DMS114 treated with DMSO at 0.1 percent for 48 hours (cell line): ENCODE results near the gene SCN9A.

Experiments used
- DNase-seq: peaks from one replicate; lab custom pipeline; 2025; ENCODE audit not compliant: unreplicated experiment; lab: John Stamatoyannopoulos, UW

The SCN9A gene

GRCh38 chr2:166181813-166182154 lies 194.0 kb downstream of the SCN9A start:
- no peak for DNase-seq

GRCh38 chr2:166180951-166181812 lies 194.6 kb downstream of the SCN9A start:
- DNase-seq = no peak

- DNase-seq = no peak
Measured at GRCh38 chr2:166179201-166179600, 196.5 kb downstream of the SCN9A start.

DNA sequence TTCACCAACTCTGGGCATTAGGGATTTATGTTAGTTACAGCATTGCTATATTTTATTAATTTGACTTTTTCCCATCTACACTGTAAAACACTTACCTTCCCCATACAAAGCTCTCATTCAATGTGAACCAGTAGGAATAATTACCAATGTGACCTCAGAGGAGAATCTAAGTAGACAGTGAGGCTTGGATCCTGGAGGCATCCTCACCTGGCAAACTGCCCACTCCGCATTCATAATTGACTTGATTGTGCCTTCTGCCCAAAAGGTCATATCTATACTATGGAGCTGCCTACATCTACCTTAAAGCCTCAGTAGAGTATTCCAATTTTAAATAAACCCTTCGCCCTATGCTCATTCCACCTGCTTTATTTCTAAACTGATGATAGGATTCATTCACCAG lies 202.5 kb downstream of the SCN9A start:
- DNase-seq = no peak

GRCh38 chr2:166171216-166171615 lies 204.5 kb downstream of the SCN9A start:
- DNase-seq = no peak

- no peak for DNase-seq
Measured at GRCh38 chr2:166170356-166170755, 205.4 kb downstream of the SCN9A start.

- DNase-seq = no peak
Measured at GRCh38 chr2:166167449-166167848, 208.3 kb downstream of the SCN9A start.

DNA sequence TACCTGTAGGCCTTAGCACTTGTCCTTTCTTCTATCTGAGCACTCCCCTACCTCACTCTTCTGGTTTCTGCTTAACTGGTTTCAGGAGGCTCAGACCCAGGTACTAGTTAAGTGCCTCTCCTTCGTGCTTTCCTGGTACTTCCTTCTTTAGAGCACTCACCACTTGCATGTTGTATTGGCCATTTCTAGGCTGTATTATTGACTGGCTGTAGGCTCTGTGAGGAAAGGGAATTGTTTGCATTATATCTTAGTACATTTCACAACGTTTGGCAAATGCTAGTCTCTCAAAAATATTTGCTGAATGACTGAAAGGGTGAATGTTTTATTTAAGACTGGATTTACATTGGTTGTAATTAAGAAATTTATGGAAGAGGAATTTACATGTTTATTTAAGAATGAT lies 212.0 kb downstream of the SCN9A start:
- DNase-seq = no peak

DNA sequence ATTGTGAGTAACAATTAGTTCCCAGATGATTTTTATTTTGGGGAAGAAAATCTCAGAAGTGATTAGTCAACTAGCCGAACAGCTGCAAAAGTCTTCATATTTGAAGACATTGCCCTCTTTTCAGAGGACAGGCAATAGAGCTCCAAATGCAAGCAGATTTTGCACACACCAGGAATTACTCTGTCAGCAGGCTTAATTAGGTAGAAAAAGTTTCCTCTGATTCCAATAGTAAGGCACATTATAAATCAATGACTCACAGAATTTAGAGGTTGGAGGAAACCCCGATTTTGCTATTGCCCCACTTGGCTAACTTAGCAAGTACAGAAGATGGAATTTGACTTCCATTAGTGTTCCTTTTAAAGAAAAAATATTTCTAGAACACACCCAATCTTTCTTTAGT lies 217.2 kb downstream of the SCN9A start:
- no peak for DNase-seq

DNA sequence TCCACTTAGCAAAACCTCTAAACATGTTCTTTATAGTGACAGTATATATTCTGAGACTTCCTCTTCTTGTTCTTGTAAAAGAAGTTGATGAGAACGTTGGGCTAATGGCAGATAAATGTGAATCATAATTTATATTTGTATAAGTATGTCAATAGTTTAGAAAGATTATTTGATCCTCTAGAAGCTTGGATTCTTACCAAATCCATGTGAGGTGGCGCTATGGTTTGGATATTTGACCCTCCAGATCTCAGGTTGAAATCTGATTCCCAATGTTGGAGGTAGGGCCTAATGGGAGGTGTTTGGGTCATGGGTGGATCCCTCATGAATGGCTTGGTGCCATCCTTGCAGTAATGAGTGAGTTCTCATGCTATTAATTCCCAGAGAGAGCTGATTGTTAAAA lies 218.2 kb downstream of the SCN9A start:
- DNase-seq = no peak

- no peak for DNase-seq
Measured at GRCh38 chr2:166156985-166157490, 218.7 kb downstream of the SCN9A start.

GRCh38 chr2:166155589-166155988 lies 220.2 kb downstream of the SCN9A start:
- no peak for DNase-seq

DNA sequence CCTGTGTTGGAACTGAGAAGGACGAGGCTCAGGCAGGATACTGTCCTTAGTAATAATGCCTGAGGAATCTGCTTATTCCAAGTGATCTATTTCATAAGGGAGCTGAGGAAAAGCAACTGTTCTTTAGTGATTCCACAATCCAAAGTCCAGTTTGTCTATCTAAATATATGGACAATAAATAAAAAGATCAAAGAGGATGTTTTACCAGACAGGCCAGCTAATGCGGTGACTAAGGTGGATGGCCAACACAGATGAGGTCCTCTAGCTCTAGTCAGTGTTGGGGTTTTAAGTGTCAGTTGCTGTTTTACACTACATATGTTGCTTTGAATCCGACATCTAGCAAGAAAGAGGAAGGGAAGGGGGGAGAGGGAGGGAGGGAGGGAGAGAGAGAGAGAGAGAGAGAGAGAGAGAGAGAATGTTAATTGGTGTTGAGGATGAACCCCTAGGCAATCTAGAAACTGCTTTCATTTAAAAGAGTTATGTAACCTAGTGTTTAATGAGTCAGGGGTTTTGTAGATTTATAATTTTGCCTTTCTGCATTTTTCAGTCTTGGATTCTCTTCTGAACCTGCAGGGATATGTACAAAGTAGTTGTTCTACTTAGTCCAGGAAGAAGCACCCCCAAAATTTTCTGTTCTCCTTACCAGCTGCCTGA lies 220.9 kb downstream of the SCN9A start:
- DNase-seq = no peak

GRCh38 chr2:166152064-166152463 lies 223.7 kb downstream of the SCN9A start:
- DNase-seq = no peak

GRCh38 chr2:166148500-166149400 lies 227.0 kb downstream of the SCN9A start:
- no peak for DNase-seq

- DNase-seq = no peak
Measured at GRCh38 chr2:166147883-166148282, 227.9 kb downstream of the SCN9A start.
